ENCODE results near the gene CD9.

GRCh38 chr12:6207259-6207925 is 7.2 kb downstream of the CD9 start:
- no peak for TF ChIP-seq POLR2A (IDR thresholded peaks at IDR 0.05)
- no peak for TF ChIP-seq CTCF (IDR thresholded peaks at IDR 0.05)

All from breast epithelium (tissue), 3 donors.